Upper lobe of left lung (tissue), 6 donors: Measurements from ENCODE around the gene ZW10. TPM values are rescaled to one million over a fixed set of nuclear protein-coding genes. Genes with fewer than 3 reads are reported as not detected.

ENCODE experiments used
- ATAC-seq, 2 donors: fragments of 200-7000 bp; cut with Tn5 transposase; one replicate each; pipeline ENCODE4 v1.9.1; 2022; ENCODE audit warnings: mild to moderate bottlenecking in 2 of 2, moderate library complexity in 2 of 2; ENCODE audit not compliant: low FRiP score in 2 of 2
- DNase-seq, 2 donors: peaks; one replicate each; pipeline ENCODE4 v3.0.0-alpha.2; 2019 to 2020
- H3K27ac ChIP-seq, 4 donors: fragments of 200-600 bp; sonication (generic); one replicate each; pipeline ENCODE4 v1.5.1; 2016 to 2019
- H3K27me3 ChIP-seq, 4 donors: fragments of 200-600 bp; sonication (generic); one replicate each; pipeline ENCODE4 v1.5.1; 2017 to 2019
- H3K36me3 ChIP-seq, 4 donors: fragments of 200-600 bp; sonication (generic); one replicate each; pipeline ENCODE4 v1.5.1; 2016 to 2019
- H3K4me1 ChIP-seq, 4 donors: fragments of 200-600 bp; sonication (generic); one replicate each; pipeline ENCODE4 v1.5.1; 2018 to 2019
- H3K4me3 ChIP-seq, 4 donors: fragments of 200-600 bp; sonication (generic); one replicate each; pipeline ENCODE4 v1.5.1; 2017 to 2019; ENCODE audit warnings: mild to moderate bottlenecking in 2 of 4, moderate library complexity in 1 of 4
- H3K9me3 ChIP-seq, 4 donors: fragments of 200-600 bp; sonication (generic); one replicate each; pipeline ENCODE4 v1.5.1; 2018 to 2019
- EP300 ChIP-seq, 4 donors: sonication (generic); formaldehyde crosslinking; IDR thresholded peaks; one replicate each; pipeline ENCODE4 v1.5.1; 2017; ENCODE audit warnings: antibody characterized with exemption in 4 of 4, control low read depth in 2 of 4
- POLR2A ChIP-seq, 4 donors: fragments of 450-650 bp; IDR thresholded peaks; one replicate each; pipeline ENCODE4 v1.5.1; 2016 to 2017; ENCODE audit warnings: antibody characterized with exemption in 4 of 4, mild to moderate bottlenecking in 2 of 4
- POLR2AphosphoS5 ChIP-seq, 2 donors: sonication (generic); formaldehyde crosslinking; IDR thresholded peaks; one replicate each; pipeline ENCODE4 v1.5.1; 2017; ENCODE audit warnings: antibody characterized with exemption in 2 of 2
- WGBS, 2 donors: methylation state at CpG; one replicate each; pipeline ENCODE4 v1.1.5; 2017 to 2018; 5-methylcytosine and 5-hydroxymethylcytosine counted together
- total RNA-seq, 6 donors: library from RNA; depleted of rRNA in 4 of 6; stranded (reverse); fragments of >200 nt in 4 of 6; gene quantifications; one replicate each; pipeline versions ENCODE4 v1.1.0 to v1.2.1, GENCODE V29; 2016 to 2021
- TF ChIP-seq, protein P1 (sequence below), 6 experiments: fragments of 450-650 bp in 4 of 6; fragments of 200-600 bp in 2 of 6; sonication (generic) in 2 of 6; IDR thresholded peaks; one replicate each; pipeline ENCODE4 v1.5.1; 2016 to 2019; ENCODE audit warnings: antibody characterized with exemption in 6 of 6
- donor health status: DM: no; HTN: no; CAD: no; lungs with moderate emphysema.
- donor health status: DM: no; HTN: yes; CAD: no; lungs with severe emphysema.

ZW10 gene
- total RNA-seq, 6 donors from 2014 or later = 6.7 to 13.8 (median 9.8) TPM

DNA sequence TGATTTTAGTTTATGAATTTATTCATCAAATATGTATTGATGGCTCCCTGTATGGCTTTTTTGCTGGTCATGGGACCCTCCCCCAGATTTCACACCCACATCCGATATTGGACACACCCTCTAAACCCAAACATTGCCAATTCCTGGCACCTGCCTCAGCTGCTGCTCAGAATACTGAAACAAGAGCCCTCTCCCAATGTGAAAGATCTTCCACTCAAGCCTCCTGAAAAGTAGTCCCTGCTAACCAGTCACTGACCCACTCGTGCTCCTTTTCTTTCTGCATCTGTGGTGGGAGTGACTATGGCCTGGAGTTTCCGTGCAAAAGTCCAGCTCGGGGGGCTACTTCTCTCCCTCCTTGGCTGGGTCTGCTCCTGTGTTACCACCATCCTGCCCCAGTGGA, 6.0 kb upstream of the ZW10 start, which contains the start of gene CLDN25:
Gene CLDN25, plus strand, starts transcription at position 301 of the 400 bp plus-strand sequence. Its CDS starts 0 bp downstream, at position 301.
- no peak within 1 kb of the TSS for H3K4me3 ChIP-seq
- DNase-seq (no peak), ATAC-seq (no peak)
- H3K36me3 ChIP-seq = no peaks in the 10 kb centered on the region
- H3K4me1 ChIP-seq = peaks cover 0 to 8% (median 0%) of the 10 kb centered on the region in 4 donors
- H3K9me3 ChIP-seq = no peaks in the 10 kb centered on the region
- TF ChIP-seq POLR2AphosphoS5 (IDR thresholded peaks at IDR 0.05) (no peak), POLR2A (IDR thresholded peaks at IDR 0.05) (no peak), EP300 (IDR thresholded peaks at IDR 0.05) (no peak)
- TF ChIP-seq, protein P1, sequence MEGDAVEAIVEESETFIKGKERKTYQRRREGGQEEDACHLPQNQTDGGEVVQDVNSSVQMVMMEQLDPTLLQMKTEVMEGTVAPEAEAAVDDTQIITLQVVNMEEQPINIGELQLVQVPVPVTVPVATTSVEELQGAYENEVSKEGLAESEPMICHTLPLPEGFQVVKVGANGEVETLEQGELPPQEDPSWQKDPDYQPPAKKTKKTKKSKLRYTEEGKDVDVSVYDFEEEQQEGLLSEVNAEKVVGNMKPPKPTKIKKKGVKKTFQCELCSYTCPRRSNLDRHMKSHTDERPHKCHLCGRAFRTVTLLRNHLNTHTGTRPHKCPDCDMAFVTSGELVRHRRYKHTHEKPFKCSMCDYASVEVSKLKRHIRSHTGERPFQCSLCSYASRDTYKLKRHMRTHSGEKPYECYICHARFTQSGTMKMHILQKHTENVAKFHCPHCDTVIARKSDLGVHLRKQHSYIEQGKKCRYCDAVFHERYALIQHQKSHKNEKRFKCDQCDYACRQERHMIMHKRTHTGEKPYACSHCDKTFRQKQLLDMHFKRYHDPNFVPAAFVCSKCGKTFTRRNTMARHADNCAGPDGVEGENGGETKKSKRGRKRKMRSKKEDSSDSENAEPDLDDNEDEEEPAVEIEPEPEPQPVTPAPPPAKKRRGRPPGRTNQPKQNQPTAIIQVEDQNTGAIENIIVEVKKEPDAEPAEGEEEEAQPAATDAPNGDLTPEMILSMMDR (IDR thresholded peaks at IDR 0.05) = no peak
- WGBS, 2 donors = 76 to 84% methylated on average over 4 of the region's 4 CpGs
- H3K27me3 ChIP-seq = no peaks in the 10 kb centered on the region
- no peak within 1 kb of the TSS for H3K27ac ChIP-seq

DNA sequence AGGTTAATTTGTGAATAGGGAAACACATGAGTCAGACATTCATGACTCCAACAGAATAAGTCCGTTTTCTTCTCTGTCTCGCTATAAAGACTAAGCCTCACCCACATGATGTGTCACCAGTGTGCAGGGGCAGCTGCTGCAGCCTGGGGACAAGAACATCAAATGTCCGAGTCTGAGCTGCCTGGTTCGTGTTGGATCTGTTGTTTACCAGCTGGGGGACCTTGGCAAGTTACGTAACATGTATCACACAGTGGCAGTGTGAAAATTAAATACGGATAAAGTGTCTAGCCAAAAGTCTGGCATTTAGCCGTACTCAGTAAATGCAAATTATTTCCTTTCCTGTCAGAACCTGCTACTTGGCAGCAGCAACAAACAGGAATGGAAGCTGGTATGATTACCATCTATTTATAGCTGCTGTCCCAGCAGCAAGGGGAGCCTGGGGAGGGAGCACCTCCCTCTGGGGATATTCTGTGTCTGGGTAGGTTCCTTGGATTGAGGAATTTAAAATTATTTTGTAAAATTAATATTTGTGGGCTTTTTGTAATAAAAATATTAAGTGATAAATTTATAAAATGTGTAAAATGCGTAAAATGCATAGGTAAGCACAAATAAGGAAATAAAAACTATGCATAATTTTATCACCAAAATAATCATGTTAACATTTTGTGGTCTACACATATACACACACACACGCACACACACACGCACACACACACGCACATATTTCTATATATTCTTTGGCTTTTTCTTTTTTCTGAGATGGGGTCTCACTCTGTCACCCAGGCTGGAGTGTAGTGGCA, 4.8 kb upstream of the ZW10 start:
- no peak for TF ChIP-seq POLR2A (IDR thresholded peaks at IDR 0.05)
- TF ChIP-seq, protein P1 (IDR thresholded peaks at IDR 0.05) = no peak
- TF ChIP-seq EP300 (IDR thresholded peaks at IDR 0.05) = no peak
- TF ChIP-seq POLR2AphosphoS5 (IDR thresholded peaks at IDR 0.05) = no peak
- no peak overlapping the region for H3K4me3 ChIP-seq
- 44 to 48% methylated on average over 11 of the region's 11 CpGs for WGBS, 2 donors
- H3K9me3 ChIP-seq = no peaks in the 10 kb centered on the region
- peaks cover 0 to 8% (median 3%) of the 10 kb centered on the region in 4 donors for H3K4me1 ChIP-seq
- no peaks in the 10 kb centered on the region for H3K27me3 ChIP-seq
- no peak overlapping the region for H3K27ac ChIP-seq
- DNase-seq = no peak
- H3K36me3 ChIP-seq = no peaks in the 10 kb centered on the region
- no peak for ATAC-seq

DNA sequence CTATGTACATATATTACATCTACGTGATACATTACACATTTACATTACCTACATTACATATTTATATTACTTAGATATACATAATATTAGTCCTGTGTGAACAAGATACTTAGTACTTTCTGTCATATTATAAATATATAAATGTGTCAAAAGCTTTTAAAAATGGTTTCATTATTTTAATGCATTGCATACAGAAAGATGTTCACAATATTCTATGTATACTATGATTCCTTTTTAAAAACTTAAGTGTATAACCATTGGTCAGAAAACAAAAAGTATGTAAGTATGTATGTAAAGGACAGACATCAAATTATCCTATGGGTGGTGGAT, 647 bp upstream of the ZW10 start:
- peak overlapping the region in 2 of 4 donors; percentile 75 to 87 for H3K27ac ChIP-seq

DNA sequence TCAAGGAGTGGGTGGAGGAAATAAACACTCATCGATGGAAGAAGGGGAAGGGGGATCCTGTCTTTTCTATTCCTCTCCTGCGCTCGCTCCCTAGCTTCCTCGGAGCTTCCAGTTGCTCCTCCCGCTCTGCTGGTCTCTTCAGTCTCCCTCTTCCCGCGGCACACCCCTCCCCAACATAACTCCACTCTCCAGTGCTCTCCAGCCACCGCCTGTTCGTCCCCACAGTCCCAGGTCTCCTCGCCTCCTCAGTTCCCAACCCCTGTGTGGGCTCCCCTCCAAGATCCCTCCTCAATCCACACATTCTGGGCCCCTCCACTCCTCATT, 438 bp downstream of the ZW10 start:
- DNase-seq = peak in 1 of 2 donors; percentile 40
- peak; percentile 65 to 66 for ATAC-seq
- no peaks in the 10 kb centered on the region for H3K9me3 ChIP-seq
- peaks cover 12 to 14% (median 13%) of the 10 kb centered on the region in 4 donors for H3K4me1 ChIP-seq
- 1% methylated on average over 10 of the region's 10 CpGs for WGBS, 2 donors
- TF ChIP-seq POLR2A (IDR thresholded peaks at IDR 0.05) (no peak), EP300 (IDR thresholded peaks at IDR 0.05) (no peak), POLR2AphosphoS5 (IDR thresholded peaks at IDR 0.05) (no peak)
- TF ChIP-seq, protein P1 (IDR thresholded peaks at IDR 0.05) = no peak
- H3K4me3 ChIP-seq = peak overlapping the region; percentile 32 to 92 (median 71)
- H3K36me3 ChIP-seq = peaks cover 0 to 20% (median 2%) of the 10 kb centered on the region in 4 donors
- H3K27me3 ChIP-seq = no peaks in the 10 kb centered on the region
- H3K27ac ChIP-seq = peak overlapping the region; percentile 75 to 87 (median 84)

More for the DNA sequence above, 647 bp upstream of the ZW10 start:
- H3K36me3 ChIP-seq = peaks cover 0 to 12% (median 0%) of the 10 kb centered on the region in 4 donors
- peaks cover 13 to 19% (median 13%) of the 10 kb centered on the region in 4 donors for H3K4me1 ChIP-seq
- ATAC-seq (no peak), DNase-seq (no peak)
- peak overlapping the region in 3 of 4 donors; percentile 63 to 92 (median 79) for H3K4me3 ChIP-seq
- no peaks in the 10 kb centered on the region for H3K9me3 ChIP-seq
- WGBS, 2 donors = 0% methylated on average over 1 of the region's 1 CpG
- TF ChIP-seq POLR2AphosphoS5 (IDR thresholded peaks at IDR 0.05) (no peak), POLR2A (IDR thresholded peaks at IDR 0.05) (no peak), EP300 (IDR thresholded peaks at IDR 0.05) (no peak)
- TF ChIP-seq, protein P1 (IDR thresholded peaks at IDR 0.05) = no peak
- H3K27me3 ChIP-seq = no peaks in the 10 kb centered on the region
